ENCODE measurements around the gene ROR2.

DNA sequence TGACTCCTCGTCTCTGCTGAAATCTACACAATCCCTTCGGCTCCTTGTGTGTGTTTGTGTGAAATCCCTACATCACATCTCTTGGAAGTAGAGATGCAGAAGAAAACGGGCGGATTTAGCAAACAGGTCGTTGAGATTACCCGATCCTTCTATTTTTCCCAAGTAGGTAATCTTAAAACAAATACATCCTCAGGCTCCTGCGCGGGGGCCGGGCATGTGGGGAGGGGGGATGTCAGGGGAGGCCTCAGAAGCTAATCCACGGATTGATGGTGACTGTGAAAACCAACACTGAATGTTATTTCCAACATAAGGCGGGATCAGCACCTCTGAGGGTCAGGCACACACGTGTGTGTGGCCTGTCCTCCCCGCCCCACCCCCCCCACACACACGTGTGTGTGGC lies 137.8 kb downstream of the ROR2 start:
- TF ChIP-seq, protein P1, sequence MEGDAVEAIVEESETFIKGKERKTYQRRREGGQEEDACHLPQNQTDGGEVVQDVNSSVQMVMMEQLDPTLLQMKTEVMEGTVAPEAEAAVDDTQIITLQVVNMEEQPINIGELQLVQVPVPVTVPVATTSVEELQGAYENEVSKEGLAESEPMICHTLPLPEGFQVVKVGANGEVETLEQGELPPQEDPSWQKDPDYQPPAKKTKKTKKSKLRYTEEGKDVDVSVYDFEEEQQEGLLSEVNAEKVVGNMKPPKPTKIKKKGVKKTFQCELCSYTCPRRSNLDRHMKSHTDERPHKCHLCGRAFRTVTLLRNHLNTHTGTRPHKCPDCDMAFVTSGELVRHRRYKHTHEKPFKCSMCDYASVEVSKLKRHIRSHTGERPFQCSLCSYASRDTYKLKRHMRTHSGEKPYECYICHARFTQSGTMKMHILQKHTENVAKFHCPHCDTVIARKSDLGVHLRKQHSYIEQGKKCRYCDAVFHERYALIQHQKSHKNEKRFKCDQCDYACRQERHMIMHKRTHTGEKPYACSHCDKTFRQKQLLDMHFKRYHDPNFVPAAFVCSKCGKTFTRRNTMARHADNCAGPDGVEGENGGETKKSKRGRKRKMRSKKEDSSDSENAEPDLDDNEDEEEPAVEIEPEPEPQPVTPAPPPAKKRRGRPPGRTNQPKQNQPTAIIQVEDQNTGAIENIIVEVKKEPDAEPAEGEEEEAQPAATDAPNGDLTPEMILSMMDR (IDR thresholded peaks at IDR 0.05; ENCODE audit: borderline replicate concordance, extremely low read depth, low read length, poor library complexity, severe bottlenecking): no peak
- TF ChIP-seq EZH2 (IDR thresholded peaks at IDR 0.05; ENCODE audit: borderline replicate concordance, low read depth, low read length, severe bottlenecking): no peak
